HepG2 (cell line): ENCODE measurements around the gene TRAF4. TPM values are rescaled to one million over a fixed set of nuclear protein-coding genes. Genes with fewer than 3 reads are reported as not detected.

Experiments used
- BCL6 ChIP-seq: IDR thresholded peaks from 2 replicates; pipeline ENCODE4 v1.6.1; 2016; ENCODE audit warnings: missing genetic modification reagents, missing compliant biosample characterization
- CHD4 ChIP-seq: fragments of 200-600 bp; sonication (generic); IDR thresholded peaks from 2 replicates; pipeline ENCODE4 v1.7.0; 2017; ENCODE audit warnings: mild to moderate bottlenecking, low read length, borderline replicate concordance
- EHMT2 ChIP-seq: fragments of 200-600 bp; sonication (generic); IDR thresholded peaks from 2 replicates; pipeline ENCODE4 v1.7.0; 2017; ENCODE audit warnings: antibody characterized with exemption, low read depth, low read length, borderline replicate concordance
- MTA3 ChIP-seq: sonication (generic); formaldehyde crosslinking; IDR thresholded peaks from 2 replicates; pipeline ENCODE4 v1.4.0; 2020; ENCODE audit warnings: missing genetic modification reagents
- NCOA1 ChIP-seq: sonication (generic); formaldehyde crosslinking; IDR thresholded peaks from 2 replicates; pipeline ENCODE4 v1.9.0; 2021; ENCODE audit warnings: missing genetic modification reagents
- POLR2A ChIP-seq, 2 experiments: IDR thresholded peaks; 2 replicates each; pipeline ENCODE4 v1.6.1; 2011; ENCODE audit warnings: low read depth in 2 of 2, low read length in 2 of 2, mild to moderate bottlenecking in 1 of 2, moderate library complexity in 1 of 2; ENCODE audit not compliant: insufficient read depth in 1 of 2
- RFX5 ChIP-seq: IDR thresholded peaks from 2 replicates; pipeline ENCODE4 v1.6.1; 2011; ENCODE audit warnings: low read depth, low read length, improper control_type of control experiment
- TBX3 ChIP-seq: fragments of 450-650 bp; IDR thresholded peaks from 2 replicates; pipeline ENCODE4 v1.6.1; 2017; ENCODE audit warnings: antibody characterized with exemption, mild to moderate bottlenecking, inconsistent platforms, borderline replicate concordance
- U2AF1 ChIP-seq: fragments of 200-400 bp; formaldehyde crosslinking; optimal IDR thresholded peaks from 2 replicates; pipeline ENCODE3; 2017; ENCODE audit warnings: mild to moderate bottlenecking, low read depth, low read length
- ZMYM4 ChIP-seq: sonication (generic); formaldehyde crosslinking; IDR thresholded peaks from 2 replicates; pipeline ENCODE4 v1.8.1; 2023; ENCODE audit warnings: mild to moderate bottlenecking, missing genetic modification reagents
- ZNF253 ChIP-seq: sonication (generic); formaldehyde crosslinking; IDR thresholded peaks from 2 replicates; pipeline ENCODE4 v1.8.0; 2022; ENCODE audit warnings: mild to moderate bottlenecking, missing genetic modification reagents, borderline replicate concordance
- ZNF274 ChIP-seq: sonication (generic); formaldehyde crosslinking; IDR thresholded peaks from 2 replicates; pipeline ENCODE4 v1.5.1; 2020; ENCODE audit warnings: mild to moderate bottlenecking, missing genetic modification reagents
- ZNF292 ChIP-seq: sonication (generic); formaldehyde crosslinking; IDR thresholded peaks from 2 replicates; pipeline ENCODE4 v1.8.1; 2022; ENCODE audit warnings: mild to moderate bottlenecking, low read depth, missing genetic modification reagents, borderline replicate concordance
- ZNF383 ChIP-seq: sonication (generic); formaldehyde crosslinking; IDR thresholded peaks from 2 replicates; pipeline ENCODE4 v1.4.0; 2020; ENCODE audit warnings: missing genetic modification reagents, mild to moderate bottlenecking, borderline replicate concordance
- ZNF772 ChIP-seq: sonication (generic); formaldehyde crosslinking; IDR thresholded peaks from 2 replicates; pipeline ENCODE4 v1.5.0; 2020; ENCODE audit warnings: mild to moderate bottlenecking, missing genetic modification reagents
- ZNF83 ChIP-seq: sonication (generic); formaldehyde crosslinking; IDR thresholded peaks from 2 replicates; pipeline ENCODE4 v1.4.0; 2020; ENCODE audit warnings: missing genetic modification reagents, mild to moderate bottlenecking, borderline replicate concordance
- polyA plus RNA-seq, 8 experiments: library from polyadenylated mRNA; depleted of rRNA in 3 of 8; stranded (reverse) in 7 of 8; unstranded in 1 of 8; fragments of >200 nt; fragmentation: Illumina TruSeq in 4 of 8; extraction: Trizol in 4 of 8; gene quantifications; 2 replicates each; pipeline versions ENCODE4 v1.2.1 to v1.2.3, GENCODE V29; 2011 to 2016; ENCODE audit warnings: low read depth in 4 of 8, missing spikeins in 1 of 8, mixed read lengths in 1 of 8; ENCODE audit not compliant: insufficient read depth in 1 of 8
- total RNA-seq, 5 experiments: library from RNA; depleted of rRNA; stranded (reverse); fragments of >200 nt; fragmentation: Illumina TruSeq; extraction: Trizol; gene quantifications; 2 replicates each; pipeline ENCODE4 v1.2.3, GENCODE V29; 2016; ENCODE audit warnings: low read depth in 1 of 5
- TF ChIP-seq, protein P1 (sequence below): sonication (generic); formaldehyde crosslinking; IDR thresholded peaks from 2 replicates; pipeline ENCODE4 v1.4.0; 2020; ENCODE audit warnings: mild to moderate bottlenecking, missing genetic modification reagents
- TF ChIP-seq, protein P2 (sequence below): sonication (generic); IDR thresholded peaks from 2 replicates; pipeline ENCODE4 v1.6.1; 2016; ENCODE audit warnings: low read depth, borderline replicate concordance
- TF ChIP-seq, protein P3 (sequence below): sonication (generic); formaldehyde crosslinking; IDR thresholded peaks from 2 replicates; pipeline ENCODE4 v1.4.0; 2020; ENCODE audit warnings: missing genetic modification reagents
- TF ChIP-seq, protein P4 (sequence below): sonication (generic); formaldehyde crosslinking; IDR thresholded peaks from 2 replicates; pipeline ENCODE4 v1.5.0; 2020; ENCODE audit warnings: mild to moderate bottlenecking, missing genetic modification reagents

The TRAF4 gene
- total and polyA plus RNA-seq, 2 of the 13 experiments (the other 11 are each of a cell fraction or from before 2014, with no cell fraction given): 86.0 to 89.9 TPM

DNA sequence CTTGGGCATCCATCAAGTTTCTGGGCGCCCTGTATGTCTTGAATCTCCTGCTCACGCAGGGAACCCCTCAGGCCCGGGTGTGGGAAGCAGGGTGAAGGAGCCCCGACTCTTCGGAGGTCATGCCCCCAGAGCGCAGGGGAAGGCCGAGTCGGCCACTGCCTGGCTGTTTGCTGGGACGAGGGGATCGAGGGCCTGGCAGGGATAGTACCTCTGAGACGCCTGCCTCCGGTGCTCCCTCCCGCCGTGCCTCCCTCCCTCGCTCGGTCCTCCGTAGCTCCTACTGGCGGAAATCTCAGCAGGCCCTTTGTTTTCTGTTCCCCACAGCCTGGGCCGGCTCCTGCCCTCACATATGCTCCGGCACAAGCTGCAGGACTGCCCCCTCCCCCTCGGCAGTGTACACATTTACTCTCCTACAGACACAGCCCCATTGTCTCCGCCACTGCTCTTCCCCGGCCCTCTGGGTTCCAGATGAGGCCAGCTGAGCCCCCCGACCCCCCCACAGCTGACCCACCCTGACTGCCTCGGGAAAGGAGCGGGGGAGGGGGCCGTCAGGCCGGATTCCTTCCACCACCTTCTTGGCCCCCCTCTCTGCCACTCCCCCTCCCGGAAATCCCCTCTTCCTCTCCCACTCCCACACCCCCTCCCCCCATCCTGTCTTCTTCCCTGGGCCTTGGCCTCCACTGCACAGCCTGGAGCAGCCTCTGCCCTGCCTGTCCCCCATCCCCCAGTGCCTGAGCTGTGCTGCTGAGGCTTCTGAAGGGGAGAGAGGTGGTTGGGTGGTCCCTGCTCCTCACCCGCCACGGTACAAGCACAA lies 1.4 kb downstream of the TRAF4 start (continued):
- no peak for TF ChIP-seq RFX5
- 0 out of 2 replicates have a peak, but pooled peaks have one; percentile 1 for TF ChIP-seq ZNF83 (CRISPR knock-in tag)
- TF ChIP-seq ZNF274: no peak
- peak; percentile 41; the same call in 1 of the 2 replicates for TF ChIP-seq ZMYM4 (CRISPR knock-in tag)
- TF ChIP-seq TBX3: no peak
- no peak for TF ChIP-seq BCL6 (CRISPR knock-in tag)
- peak; percentile 80 to 88 for TF ChIP-seq POLR2A (IDR thresholded peaks at IDR 0.05; ENCODE audit: insufficient read depth in 1 of 2, low read depth in 2 of 2, low read length in 2 of 2)
- TF ChIP-seq ZNF772 (CRISPR knock-in tag): peak; percentile 54; the same call in 1 of the 2 replicates
- TF ChIP-seq, protein P1, sequence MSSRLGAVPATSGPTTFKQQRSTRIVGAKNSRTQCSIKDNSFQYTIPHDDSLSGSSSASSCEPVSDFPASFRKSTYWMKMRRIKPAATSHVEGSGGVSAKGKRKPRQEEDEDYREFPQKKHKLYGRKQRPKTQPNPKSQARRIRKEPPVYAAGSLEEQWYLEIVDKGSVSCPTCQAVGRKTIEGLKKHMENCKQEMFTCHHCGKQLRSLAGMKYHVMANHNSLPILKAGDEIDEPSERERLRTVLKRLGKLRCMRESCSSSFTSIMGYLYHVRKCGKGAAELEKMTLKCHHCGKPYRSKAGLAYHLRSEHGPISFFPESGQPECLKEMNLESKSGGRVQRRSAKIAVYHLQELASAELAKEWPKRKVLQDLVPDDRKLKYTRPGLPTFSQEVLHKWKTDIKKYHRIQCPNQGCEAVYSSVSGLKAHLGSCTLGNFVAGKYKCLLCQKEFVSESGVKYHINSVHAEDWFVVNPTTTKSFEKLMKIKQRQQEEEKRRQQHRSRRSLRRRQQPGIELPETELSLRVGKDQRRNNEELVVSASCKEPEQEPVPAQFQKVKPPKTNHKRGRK (CRISPR knock-in tag): no peak
- no peak for TF ChIP-seq NCOA1 (CRISPR knock-in tag)
- no peak for TF ChIP-seq MTA3 (CRISPR knock-in tag)
- no peak for TF ChIP-seq CHD4
- TF ChIP-seq, protein P2, sequence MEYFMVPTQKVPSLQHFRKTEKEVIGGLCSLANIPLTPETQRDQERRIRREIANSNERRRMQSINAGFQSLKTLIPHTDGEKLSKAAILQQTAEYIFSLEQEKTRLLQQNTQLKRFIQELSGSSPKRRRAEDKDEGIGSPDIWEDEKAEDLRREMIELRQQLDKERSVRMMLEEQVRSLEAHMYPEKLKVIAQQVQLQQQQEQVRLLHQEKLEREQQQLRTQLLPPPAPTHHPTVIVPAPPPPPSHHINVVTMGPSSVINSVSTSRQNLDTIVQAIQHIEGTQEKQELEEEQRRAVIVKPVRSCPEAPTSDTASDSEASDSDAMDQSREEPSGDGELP: peak; percentile 97
- TF ChIP-seq, protein P3, sequence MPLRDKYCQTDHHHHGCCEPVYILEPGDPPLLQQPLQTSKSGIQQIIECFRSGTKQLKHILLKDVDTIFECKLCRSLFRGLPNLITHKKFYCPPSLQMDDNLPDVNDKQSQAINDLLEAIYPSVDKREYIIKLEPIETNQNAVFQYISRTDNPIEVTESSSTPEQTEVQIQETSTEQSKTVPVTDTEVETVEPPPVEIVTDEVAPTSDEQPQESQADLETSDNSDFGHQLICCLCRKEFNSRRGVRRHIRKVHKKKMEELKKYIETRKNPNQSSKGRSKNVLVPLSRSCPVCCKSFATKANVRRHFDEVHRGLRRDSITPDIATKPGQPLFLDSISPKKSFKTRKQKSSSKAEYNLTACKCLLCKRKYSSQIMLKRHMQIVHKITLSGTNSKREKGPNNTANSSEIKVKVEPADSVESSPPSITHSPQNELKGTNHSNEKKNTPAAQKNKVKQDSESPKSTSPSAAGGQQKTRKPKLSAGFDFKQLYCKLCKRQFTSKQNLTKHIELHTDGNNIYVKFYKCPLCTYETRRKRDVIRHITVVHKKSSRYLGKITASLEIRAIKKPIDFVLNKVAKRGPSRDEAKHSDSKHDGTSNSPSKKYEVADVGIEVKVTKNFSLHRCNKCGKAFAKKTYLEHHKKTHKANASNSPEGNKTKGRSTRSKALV (CRISPR knock-in tag): no peak
- TF ChIP-seq U2AF1: peak; percentile 96
- TF ChIP-seq EHMT2: no peak
- TF ChIP-seq ZNF253 (CRISPR knock-in tag): no peak
- TF ChIP-seq ZNF292: peak; percentile 73
- TF ChIP-seq, protein P4, sequence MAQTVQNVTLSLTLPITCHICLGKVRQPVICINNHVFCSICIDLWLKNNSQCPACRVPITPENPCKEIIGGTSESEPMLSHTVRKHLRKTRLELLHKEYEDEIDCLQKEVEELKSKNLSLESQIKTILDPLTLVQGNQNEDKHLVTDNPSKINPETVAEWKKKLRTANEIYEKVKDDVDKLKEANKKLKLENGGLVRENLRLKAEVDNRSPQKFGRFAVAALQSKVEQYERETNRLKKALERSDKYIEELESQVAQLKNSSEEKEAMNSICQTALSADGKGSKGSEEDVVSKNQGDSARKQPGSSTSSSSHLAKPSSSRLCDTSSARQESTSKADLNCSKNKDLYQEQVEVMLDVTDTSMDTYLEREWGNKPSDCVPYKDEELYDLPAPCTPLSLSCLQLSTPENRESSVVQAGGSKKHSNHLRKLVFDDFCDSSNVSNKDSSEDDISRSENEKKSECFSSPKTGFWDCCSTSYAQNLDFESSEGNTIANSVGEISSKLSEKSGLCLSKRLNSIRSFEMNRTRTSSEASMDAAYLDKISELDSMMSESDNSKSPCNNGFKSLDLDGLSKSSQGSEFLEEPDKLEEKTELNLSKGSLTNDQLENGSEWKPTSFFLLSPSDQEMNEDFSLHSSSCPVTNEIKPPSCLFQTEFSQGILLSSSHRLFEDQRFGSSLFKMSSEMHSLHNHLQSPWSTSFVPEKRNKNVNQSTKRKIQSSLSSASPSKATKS: no peak
- no peak for TF ChIP-seq ZNF383 (CRISPR knock-in tag)
